HG03066 (cell line): Measurements from ENCODE around the gene ADGB.
A peak's percentile ranks its signal among the peaks of the same experiment; 100 is the strongest.
"Not testable (repeated sequence)": the region's sequence is repeated elsewhere in the genome, so short reads cannot be mapped to it uniquely, and the experiment has no call there.

ENCODE experiments used
- ATAC-seq: cut with Tn5 transposase; IDR thresholded peaks from one replicate; pipeline ENCODE4 v1.9.1; 2021; ENCODE audit warnings: low read depth; ENCODE audit not compliant: unreplicated experiment

Gene ADGB

GRCh38 chr6:146813554-146813953, 214.8 kb downstream of the ADGB start:
- ATAC-seq, result no peak

- no peak for ATAC-seq
These were observed 215.5 kb downstream of the ADGB start for GRCh38 chr6:146814148-146814750.

- ATAC-seq, result not testable (repeated sequence)
These were observed 217.0 kb downstream of the ADGB start for GRCh38 chr6:146815511-146816462.

GRCh38 chr6:146819596-146820320, 221.0 kb downstream of the ADGB start:
- no peak for ATAC-seq

GRCh38 chr6:146827216-146827928, 228.6 kb downstream of the ADGB start:
- ATAC-seq, result no peak

GRCh38 chr6:146829792-146830565, 231.2 kb downstream of the ADGB start:
- ATAC-seq, result no peak

GRCh38 chr6:146833157-146833556, 234.4 kb downstream of the ADGB start:
- no peak for ATAC-seq

- ATAC-seq, result no peak
These were observed 241.4 kb downstream of the ADGB start for GRCh38 chr6:146840216-146840615.

GRCh38 chr6:146840641-146841040, 241.9 kb downstream of the ADGB start:
- no peak for ATAC-seq

GRCh38 chr6:146847426-146847825, 248.7 kb downstream of the ADGB start:
- no peak for ATAC-seq

GRCh38 chr6:146850238-146850896, 251.6 kb downstream of the ADGB start:
- no peak for ATAC-seq

GRCh38 chr6:146850981-146851380, 252.2 kb downstream of the ADGB start:
- no peak for ATAC-seq

- ATAC-seq, result no peak
These were observed 253.1 kb downstream of the ADGB start for GRCh38 chr6:146851837-146852236.

GRCh38 chr6:146854521-146855255, 255.9 kb downstream of the ADGB start:
- not testable (repeated sequence) for ATAC-seq

GRCh38 chr6:146855889-146856288, 257.1 kb downstream of the ADGB start:
- ATAC-seq, result no peak

GRCh38 chr6:146856296-146856695, 257.5 kb downstream of the ADGB start:
- no peak for ATAC-seq

GRCh38 chr6:146857180-146857979, 258.6 kb downstream of the ADGB start:
- peak; percentile 88 for ATAC-seq

GRCh38 chr6:146857980-146858347, 259.2 kb downstream of the ADGB start:
- peak; percentile 26 for ATAC-seq
